K562 (cell line): ENCODE measurements around the gene ACAP3. TPM values are rescaled to one million over a fixed set of nuclear protein-coding genes. Genes with fewer than 3 reads are reported as not detected.

ENCODE experiments used
- CXXC5 ChIP-seq: fragments of 250-450 bp; sonication (Bioruptor Pico); IDR thresholded peaks from 2 replicates; pipeline ENCODE4 v1.8.0; 2022; ENCODE audit warnings: inconsistent platforms, mild to moderate bottlenecking, moderate library complexity
- ELF4 ChIP-seq: fragments of 450-650 bp; formaldehyde crosslinking; IDR thresholded peaks from 2 replicates; pipeline ENCODE4 v1.4.0; 2022; ENCODE audit warnings: missing genetic modification characterization
- GABPB1 ChIP-seq: sonication (generic); formaldehyde crosslinking; IDR thresholded peaks from 2 replicates; pipeline ENCODE4 v1.8.0; 2022; ENCODE audit warnings: mild to moderate bottlenecking, missing genetic modification reagents
- GABPB2 ChIP-seq: fragments of 250-450 bp; sonication (Bioruptor Pico); conservative IDR thresholded peaks from 2 replicates; pipeline ENCODE4 v1.5.1; 2021; ENCODE audit warnings: mild to moderate bottlenecking
- GATAD2B ChIP-seq: fragments of 450-650 bp; IDR thresholded peaks from 2 replicates; pipeline ENCODE4 v1.6.1; 2017; ENCODE audit warnings: mild to moderate bottlenecking, borderline replicate concordance
- HOMEZ ChIP-seq: fragments of 250-450 bp; sonication (Bioruptor Pico); IDR thresholded peaks from 2 replicates; pipeline ENCODE4 v1.4.0; 2020; ENCODE audit warnings: mild to moderate bottlenecking, moderate library complexity
- KDM4B ChIP-seq, 2 experiments: fragments of 450-650 bp in 1 of 2; sonication (generic) in 1 of 2; IDR thresholded peaks; 2 replicates each; pipeline ENCODE4 v1.6.1; 2016 to 2017; ENCODE audit warnings: borderline replicate concordance in 2 of 2, antibody characterized with exemption in 1 of 2, low read depth in 1 of 2, mild to moderate bottlenecking in 1 of 2
- KHSRP ChIP-seq: fragments of 450-650 bp; IDR thresholded peaks from 2 replicates; pipeline ENCODE4 v1.6.1; 2017
- MTA3 ChIP-seq: fragments of 450-650 bp; formaldehyde crosslinking; IDR thresholded peaks from 2 replicates; pipeline ENCODE4 v1.6.1; 2017; ENCODE audit warnings: mild to moderate bottlenecking, borderline replicate concordance
- NCOA4 ChIP-seq: fragments of 450-650 bp; IDR thresholded peaks from 2 replicates; pipeline ENCODE4 v1.6.1; 2018; ENCODE audit warnings: mild to moderate bottlenecking; ENCODE audit not compliant: partially characterized antibody
- NFATC3 ChIP-seq: fragments of 450-650 bp; IDR thresholded peaks from 2 replicates; pipeline ENCODE4 v1.6.1; 2017; ENCODE audit warnings: mild to moderate bottlenecking
- NFYB ChIP-seq: IDR thresholded peaks from 2 replicates; pipeline ENCODE4 v1.6.1; 2011; ENCODE audit warnings: mild to moderate bottlenecking, moderate library complexity; ENCODE audit not compliant: insufficient read length; ENCODE audit errors: extremely low read depth
- NR1H2 ChIP-seq: sonication (generic); formaldehyde crosslinking; IDR thresholded peaks from 2 replicates; pipeline ENCODE4 v1.4.0; 2020; ENCODE audit warnings: mild to moderate bottlenecking, missing genetic modification reagents
- RBM14 ChIP-seq: fragments of 200-400 bp; formaldehyde crosslinking; IDR thresholded peaks from 2 replicates; pipeline ENCODE4 v1.6.1; 2018; ENCODE audit warnings: low read depth, mild to moderate bottlenecking, low read length, moderate library complexity, borderline replicate concordance; ENCODE audit not compliant: insufficient read depth
- RBM34 ChIP-seq: fragments of 200-400 bp; formaldehyde crosslinking; IDR thresholded peaks from 2 replicates; pipeline ENCODE4 v1.6.1; 2018; ENCODE audit warnings: low read length, borderline replicate concordance; ENCODE audit not compliant: insufficient read depth
- SRSF7 ChIP-seq: fragments of 200-400 bp; formaldehyde crosslinking; optimal IDR thresholded peaks from 2 replicates; pipeline ENCODE3; 2017; ENCODE audit warnings: mild to moderate bottlenecking, low read depth, low read length
- TGIF2 ChIP-seq: sonication (generic); formaldehyde crosslinking; IDR thresholded peaks from 2 replicates; pipeline ENCODE4 v1.8.1; 2022; ENCODE audit warnings: mild to moderate bottlenecking, missing genetic modification reagents, moderate library complexity
- ZBTB7A ChIP-seq: IDR thresholded peaks from 2 replicates; pipeline ENCODE4 v1.6.1; 2011; ENCODE audit warnings: low read depth, mild to moderate bottlenecking, low read length, moderate library complexity, borderline replicate concordance; ENCODE audit not compliant: control insufficient read depth
- ZEB2 ChIP-seq: fragments of 450-650 bp; IDR thresholded peaks from 2 replicates; pipeline ENCODE4 v1.6.1; 2016
- ZNF12 ChIP-seq: sonication (generic); formaldehyde crosslinking; IDR thresholded peaks from 2 replicates; pipeline ENCODE4 v1.4.0; 2020; ENCODE audit warnings: mild to moderate bottlenecking, missing genetic modification reagents
- ZNF232 ChIP-seq: sonication (generic); formaldehyde crosslinking; IDR thresholded peaks from 2 replicates; pipeline ENCODE4 v1.8.0; 2022; ENCODE audit warnings: mild to moderate bottlenecking, missing genetic modification reagents
- ZNF639 ChIP-seq, 2 experiments: fragments of 200-800 bp in 1 of 2; sonication (Bioruptor generic) in 1 of 2; sonication (generic) in 1 of 2; formaldehyde crosslinking in 1 of 2; IDR thresholded peaks in 1 of 2; conservative IDR thresholded peaks in 1 of 2; 2 replicates each; pipeline versions ENCODE4 v1.5.0 to v1.6.1; 2016 to 2020; ENCODE audit warnings: missing compliant biosample characterization in 1 of 2, missing genetic modification characterization in 1 of 2, missing genetic modification reagents in 1 of 2
- polyA plus RNA-seq, 8 experiments: library from polyadenylated mRNA; depleted of rRNA in 4 of 8; stranded (reverse) in 5 of 8; unstranded in 3 of 8; fragments of >200 nt; fragmentation: Nextera tagmentation in 2 of 8; fragmentation: Illumina TruSeq in 1 of 8; extraction: Ambion mirVana in 2 of 8; extraction: Trizol in 1 of 8; gene quantifications; 2 replicates each; pipeline versions ENCODE4 v1.2.1 to v1.2.3, GENCODE V29; 2011 to 2014; ENCODE audit warnings: inconsistent platforms in 1 of 8, missing spikeins in 1 of 8
- total RNA-seq, 7 experiments: library from RNA; depleted of rRNA in 6 of 7; stranded (reverse); fragments of >200 nt in 6 of 7; fragmentation: Illumina TruSeq in 2 of 7; extraction: Trizol in 2 of 7; gene quantifications; 2 replicates each; pipeline versions ENCODE4 v1.2.1 to v1.2.3, GENCODE V29; 2011 to 2021; ENCODE audit warnings: low replicate concordance in 1 of 7
- TF ChIP-seq, protein P1 (sequence below): fragments of 250-450 bp; sonication (Bioruptor Pico); IDR thresholded peaks from 2 replicates; pipeline ENCODE4 v1.4.0; 2020; ENCODE audit warnings: mild to moderate bottlenecking, moderate library complexity, borderline replicate concordance
- TF ChIP-seq, protein P2 (sequence below): fragments of 250-450 bp; sonication (Bioruptor Pico); IDR thresholded peaks from 2 replicates; pipeline ENCODE4 v1.6.1; 2021; ENCODE audit warnings: mild to moderate bottlenecking

ACAP3 gene
- total and polyA plus RNA-seq, 9 of the 15 experiments (the other 6 are each of a cell fraction or from before 2014, with no cell fraction given): 0.01 to 49.0 (median 12.0) TPM

- TF ChIP-seq ZNF232 (no peak), RBM14 (0 out of 2 replicates have a peak, but pooled peaks have one; percentile 80), GABPB2 (CRISPR knock-in tag) (no peak), MTA3 (0 out of 2 replicates have a peak, but pooled peaks have one; percentile 30), KDM4B (IDR thresholded peaks at IDR 0.05; ENCODE audit: borderline replicate concordance in 2 of 2, low read depth in 1 of 2) (no peak), SRSF7 (no peak), KHSRP (no peak), NCOA4 (no peak), RBM34 (no peak), GABPB1 (CRISPR knock-in tag) (no peak), NFYB (no peak), ZNF639 (CRISPR knock-in tag; conservative IDR thresholded peaks at IDR 0.05 in 1 of 2, IDR thresholded peaks at IDR 0.05 in 1 of 2) (no peak), ZEB2 (no peak), ZNF12 (CRISPR knock-in tag) (no peak), ZBTB7A (peak; percentile 25; the same call in 1 of the 2 replicates), GATAD2B (no peak), HOMEZ (no peak), ELF4 (CRISPR knock-in tag) (no peak), NR1H2 (CRISPR knock-in tag) (no peak; the same call in 1 of the 2 replicates), CXXC5 (no peak), NFATC3 (no peak), TGIF2 (CRISPR knock-in tag) (no peak)
- TF ChIP-seq, protein P1, sequence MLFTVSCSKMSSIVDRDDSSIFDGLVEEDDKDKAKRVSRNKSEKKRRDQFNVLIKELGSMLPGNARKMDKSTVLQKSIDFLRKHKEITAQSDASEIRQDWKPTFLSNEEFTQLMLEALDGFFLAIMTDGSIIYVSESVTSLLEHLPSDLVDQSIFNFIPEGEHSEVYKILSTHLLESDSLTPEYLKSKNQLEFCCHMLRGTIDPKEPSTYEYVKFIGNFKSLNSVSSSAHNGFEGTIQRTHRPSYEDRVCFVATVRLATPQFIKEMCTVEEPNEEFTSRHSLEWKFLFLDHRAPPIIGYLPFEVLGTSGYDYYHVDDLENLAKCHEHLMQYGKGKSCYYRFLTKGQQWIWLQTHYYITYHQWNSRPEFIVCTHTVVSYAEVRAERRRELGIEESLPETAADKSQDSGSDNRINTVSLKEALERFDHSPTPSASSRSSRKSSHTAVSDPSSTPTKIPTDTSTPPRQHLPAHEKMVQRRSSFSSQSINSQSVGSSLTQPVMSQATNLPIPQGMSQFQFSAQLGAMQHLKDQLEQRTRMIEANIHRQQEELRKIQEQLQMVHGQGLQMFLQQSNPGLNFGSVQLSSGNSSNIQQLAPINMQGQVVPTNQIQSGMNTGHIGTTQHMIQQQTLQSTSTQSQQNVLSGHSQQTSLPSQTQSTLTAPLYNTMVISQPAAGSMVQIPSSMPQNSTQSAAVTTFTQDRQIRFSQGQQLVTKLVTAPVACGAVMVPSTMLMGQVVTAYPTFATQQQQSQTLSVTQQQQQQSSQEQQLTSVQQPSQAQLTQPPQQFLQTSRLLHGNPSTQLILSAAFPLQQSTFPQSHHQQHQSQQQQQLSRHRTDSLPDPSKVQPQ: no peak
- TF ChIP-seq, protein P2, sequence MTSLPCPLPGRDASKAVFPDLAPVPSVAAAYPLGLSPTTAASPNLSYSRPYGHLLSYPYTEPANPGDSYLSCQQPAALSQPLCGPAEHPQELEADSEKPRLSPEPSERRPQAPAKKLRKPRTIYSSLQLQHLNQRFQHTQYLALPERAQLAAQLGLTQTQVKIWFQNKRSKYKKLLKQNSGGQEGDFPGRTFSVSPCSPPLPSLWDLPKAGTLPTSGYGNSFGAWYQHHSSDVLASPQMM (CRISPR knock-in tag): no peak
Measured at GRCh38 chr1:1290238-1290731, 17.4 kb downstream of the ACAP3 start (continued).
